OCI-LY3 (cell line): ENCODE measurements around the gene C1GALT1.
"Not testable (repeated sequence)": the region's sequence is repeated elsewhere in the genome, so short reads cannot be mapped to it uniquely, and the experiment has no call there.

Experiments used
- H2AFZ ChIP-seq: fragments of 200-600, 300-600 bp; shearing (Covaris generic); 2 replicates; pipeline ENCODE4 v1.6.0; 2014; ENCODE audit warnings: antibody characterized with exemption, low read depth, low read length
- H3K27ac ChIP-seq: fragments of 200-600, 300-600 bp; sonication (generic); 2 replicates; pipeline ENCODE4 v1.5.1; 2014; ENCODE audit warnings: mild to moderate bottlenecking, low read length, moderate library complexity, mixed read lengths
- H3K27me3 ChIP-seq: fragments of 200-600, 300-600 bp; sonication (generic); 2 replicates; pipeline ENCODE4 v1.6.1; 2014; ENCODE audit warnings: low read depth, low read length, mixed read lengths
- H3K36me3 ChIP-seq: fragments of 200-600, 300-600 bp; sonication (generic); replicated peaks from 2 replicates; pipeline ENCODE3; 2014; ENCODE audit warnings: low read depth, low read length, mixed read lengths
- H3K4me1 ChIP-seq: fragments of 300-600, 200-600 bp; sonication (generic); 2 replicates; pipeline ENCODE4 v1.6.1; 2014; ENCODE audit warnings: low read length, mixed read lengths
- H3K4me2 ChIP-seq: fragments of 200-600, 300-600 bp; sonication (generic); 2 replicates; pipeline ENCODE4 v1.6.1; 2014; ENCODE audit warnings: low read length, mixed read lengths
- H3K4me3 ChIP-seq: fragments of 300-600, 200-600 bp; sonication (generic); 2 replicates; pipeline ENCODE4 v1.5.1; 2014; ENCODE audit warnings: antibody characterized with exemption, mild to moderate bottlenecking, low read length, moderate library complexity
- H3K79me2 ChIP-seq: fragments of 300-600, 200-600 bp; shearing (Covaris generic); 2 replicates; pipeline ENCODE4 v1.6.1; 2014; ENCODE audit warnings: mild to moderate bottlenecking, low read length, mixed read lengths
- H3K9ac ChIP-seq: fragments of 300-600, 200-600 bp; shearing (Covaris generic); 2 replicates; pipeline ENCODE4 v1.6.0; 2014; ENCODE audit warnings: mild to moderate bottlenecking, low read length, moderate library complexity
- H3K9me3 ChIP-seq: fragments of 200-600, 300-600 bp; shearing (Covaris generic); 2 replicates; pipeline ENCODE4 v1.6.1; 2014; ENCODE audit warnings: low read length, mixed read lengths; ENCODE audit not compliant: insufficient read depth
- H4K20me1 ChIP-seq: fragments of 200-600, 300-600 bp; sonication (generic); 2 replicates; pipeline ENCODE4 v1.6.1; 2016; ENCODE audit warnings: low read length, mixed read lengths; ENCODE audit not compliant: insufficient read depth
- CTCF ChIP-seq: fragments of 200-600, 300-600 bp; sonication (generic); IDR thresholded peaks from 2 replicates; pipeline ENCODE4 v1.5.1; 2014; ENCODE audit warnings: antibody characterized with exemption, low read length, low read depth
- EZH2phosphoT487 ChIP-seq: fragments of 200-600 bp; shearing (Covaris generic); IDR thresholded peaks from 2 replicates; pipeline ENCODE4 v1.6.1; 2018; ENCODE audit warnings: antibody characterized with exemption, mixed run types, low read depth

Gene C1GALT1

GRCh38 chr7:7136466-7137381 is 45.6 kb upstream of the C1GALT1 start:
- no peak overlapping the region for H3K27ac ChIP-seq
- H3K4me3 ChIP-seq: no peak overlapping the region
- no peak overlapping the region for H2AFZ ChIP-seq
- H3K9me3 ChIP-seq: no peaks in the 10 kb centered on the region
- no peaks in the 10 kb centered on the region for H3K79me2 ChIP-seq
- no peaks in the 10 kb centered on the region for H3K27me3 ChIP-seq
- H4K20me1 ChIP-seq: no peaks in the 10 kb centered on the region
- no peaks in the 10 kb centered on the region for H3K4me1 ChIP-seq
- TF ChIP-seq EZH2phosphoT487 (no peak), CTCF (no peak)
- no peak overlapping the region for H3K4me2 ChIP-seq
- no peak overlapping the region for H3K9ac ChIP-seq
- no peaks in the 10 kb centered on the region for H3K36me3 ChIP-seq

- H3K4me1 ChIP-seq: no peaks in the 10 kb centered on the region
- TF ChIP-seq CTCF: no peak
- no peak for TF ChIP-seq EZH2phosphoT487
- H3K4me2 ChIP-seq: no peak overlapping the region
- no peaks in the 10 kb centered on the region for H3K27me3 ChIP-seq
- H3K9me3 ChIP-seq: no peaks in the 10 kb centered on the region
- H3K27ac ChIP-seq: no peak overlapping the region
- H2AFZ ChIP-seq: no peak overlapping the region
- H4K20me1 ChIP-seq: no peaks in the 10 kb centered on the region
- H3K4me3 ChIP-seq: no peak overlapping the region
- H3K36me3 ChIP-seq: no peaks in the 10 kb centered on the region
- H3K9ac ChIP-seq: no peak overlapping the region
- no peaks in the 10 kb centered on the region for H3K79me2 ChIP-seq
These were observed 43.4 kb upstream of the C1GALT1 start for GRCh38 chr7:7138897-7139296.

- H3K4me3 ChIP-seq, H3K79me2 ChIP-seq, H3K27ac ChIP-seq, H3K9me3 ChIP-seq, H4K20me1 ChIP-seq, H2AFZ ChIP-seq, H3K27me3 ChIP-seq, H3K9ac ChIP-seq, H3K4me1 ChIP-seq, H3K4me2 ChIP-seq, H3K36me3 ChIP-seq: not testable (repeated sequence)
These were observed 38.9 kb upstream of the C1GALT1 start for GRCh38 chr7:7143404-7143803.

- H2AFZ ChIP-seq, H3K4me3 ChIP-seq: not testable (repeated sequence)
These were observed 37.2 kb upstream of the C1GALT1 start for GRCh38 chr7:7145151-7145550.

GRCh38 chr7:7146837-7147236 is 35.5 kb upstream of the C1GALT1 start:
- Histone ChIP-seq H2AFZ (no peak overlapping the region), H4K20me1 (no peaks in the 10 kb centered on the region), H3K4me3 (no peak overlapping the region)

More at GRCh38 chr7:7145151-7145550, 37.2 kb upstream of the C1GALT1 start:
- H3K27me3 ChIP-seq, H3K79me2 ChIP-seq, H3K36me3 ChIP-seq, H3K27ac ChIP-seq, H3K4me2 ChIP-seq, H4K20me1 ChIP-seq, H3K9ac ChIP-seq, H3K4me1 ChIP-seq, H3K9me3 ChIP-seq: not testable (repeated sequence)

More at GRCh38 chr7:7146837-7147236, 35.5 kb upstream of the C1GALT1 start:
- H3K27ac ChIP-seq: no peak overlapping the region
- no peaks in the 10 kb centered on the region for H3K36me3 ChIP-seq
- no peak overlapping the region for H3K4me2 ChIP-seq
- no peak for TF ChIP-seq CTCF
- TF ChIP-seq EZH2phosphoT487: no peak
- H3K4me1 ChIP-seq: no peaks in the 10 kb centered on the region
- H3K79me2 ChIP-seq: no peaks in the 10 kb centered on the region
- no peak overlapping the region for H3K9ac ChIP-seq
- no peaks in the 10 kb centered on the region for H3K27me3 ChIP-seq
- H3K9me3 ChIP-seq: no peaks in the 10 kb centered on the region
